Stimulated activated CD8-positive, alpha-beta memory T cell treated with anti-CD3 and anti-CD28 coated beads, Interleukin-4, amount 100 ng/mL, for 4 hours (primary cell): Measurements from ENCODE around the gene PRKN.
"Not testable (repeated sequence)": the region's sequence is repeated elsewhere in the genome, so short reads cannot be mapped to it uniquely, and the experiment has no call there.

ENCODE experiments used
- DNase-seq, 2 donors: peaks; one replicate each; pipeline ENCODE4 v3.0.0-alpha.2; 2020; ENCODE audit warnings: low read depth in 2 of 2, low spot score in 1 of 2

The PRKN gene

GRCh38 chr6:162467679-162468078, 259.9 kb downstream of the PRKN start:
- no peak for DNase-seq

- DNase-seq: no peak
These were observed 264.0 kb downstream of the PRKN start for GRCh38 chr6:162463576-162463975.

- DNase-seq: no peak
These were observed 267.6 kb downstream of the PRKN start for GRCh38 chr6:162459985-162460384.

GRCh38 chr6:162450358-162450757, 277.2 kb downstream of the PRKN start:
- DNase-seq: no peak

- DNase-seq: no peak
These were observed 279.3 kb downstream of the PRKN start for GRCh38 chr6:162448294-162448693.

GRCh38 chr6:162443101-162443500, 284.5 kb downstream of the PRKN start:
- no peak for DNase-seq

- DNase-seq: no peak
These were observed 284.9 kb downstream of the PRKN start for GRCh38 chr6:162442687-162443086.

GRCh38 chr6:162441991-162442390, 285.6 kb downstream of the PRKN start:
- no peak for DNase-seq

GRCh38 chr6:162438980-162439379, 288.6 kb downstream of the PRKN start:
- DNase-seq: no peak

- no peak for DNase-seq
These were observed 292.5 kb downstream of the PRKN start for GRCh38 chr6:162435071-162435470.

- no peak for DNase-seq
These were observed 306.6 kb downstream of the PRKN start for GRCh38 chr6:162421004-162421403.

GRCh38 chr6:162416831-162417537, 310.6 kb downstream of the PRKN start:
- no peak for DNase-seq

GRCh38 chr6:162416307-162416706, 311.3 kb downstream of the PRKN start:
- no peak for DNase-seq

- no peak for DNase-seq
These were observed 317.6 kb downstream of the PRKN start for GRCh38 chr6:162409741-162410691.

- no peak for DNase-seq
These were observed 318.6 kb downstream of the PRKN start for GRCh38 chr6:162408826-162409535.

- no peak for DNase-seq
These were observed 322.6 kb downstream of the PRKN start for GRCh38 chr6:162404951-162405350.

- DNase-seq: no peak
These were observed 324.5 kb downstream of the PRKN start for GRCh38 chr6:162403031-162403430.

- no peak for DNase-seq
These were observed 332.4 kb downstream of the PRKN start for GRCh38 chr6:162395181-162395580.

GRCh38 chr6:162390961-162391811, 336.4 kb downstream of the PRKN start:
- not testable (repeated sequence) for DNase-seq

- DNase-seq: no peak
These were observed 338.1 kb downstream of the PRKN start for GRCh38 chr6:162389343-162390085.
